Tibial nerve (tissue), 4 donors: ENCODE data around the gene RGS9.
"Not testable (repeated sequence)": the region's sequence is repeated elsewhere in the genome, so short reads cannot be mapped to it uniquely, and the experiment has no call there.

Source experiments
- EP300 ChIP-seq, 2 donors: sonication (generic); formaldehyde crosslinking; IDR thresholded peaks; one replicate each; pipeline ENCODE4 v1.6.1; 2017; ENCODE audit warnings: antibody characterized with exemption in 2 of 2, mild to moderate bottlenecking in 1 of 2
- POLR2A ChIP-seq, 2 donors: fragments of 450-650 bp; IDR thresholded peaks; one replicate each; pipeline ENCODE4 v1.6.1; 2017; ENCODE audit warnings: antibody characterized with exemption in 2 of 2, mild to moderate bottlenecking in 2 of 2, moderate library complexity in 2 of 2
- TF ChIP-seq, protein P1 (sequence below), 5 experiments: fragments of 200-600 bp in 3 of 5; fragments of 450-650 bp in 2 of 5; sonication (generic) in 3 of 5; IDR thresholded peaks; one replicate each; pipeline ENCODE4 v1.5.1; 2016 to 2019; ENCODE audit warnings: antibody characterized with exemption in 5 of 5, mild to moderate bottlenecking in 3 of 5, moderate library complexity in 2 of 5

DNA sequence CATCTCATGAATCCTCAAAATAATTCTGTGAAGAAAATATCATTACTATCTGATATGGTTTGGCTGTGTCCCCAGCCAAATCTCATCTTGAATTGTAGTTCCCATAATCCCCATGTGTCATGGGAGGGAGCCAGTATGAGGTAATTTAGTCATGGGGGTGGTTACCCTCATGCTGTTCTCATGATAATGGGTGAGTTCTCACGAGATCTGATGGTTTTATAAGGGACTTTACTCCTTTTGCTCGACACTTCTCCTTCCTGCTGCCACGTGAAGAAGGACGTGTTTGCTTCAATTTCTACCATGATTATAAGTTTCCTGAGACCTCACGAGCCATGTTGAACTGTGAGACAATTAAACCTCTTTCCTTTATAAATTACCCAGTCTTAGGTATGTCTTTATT lies 20.7 kb upstream of the RGS9 start:
- TF ChIP-seq, protein P1, sequence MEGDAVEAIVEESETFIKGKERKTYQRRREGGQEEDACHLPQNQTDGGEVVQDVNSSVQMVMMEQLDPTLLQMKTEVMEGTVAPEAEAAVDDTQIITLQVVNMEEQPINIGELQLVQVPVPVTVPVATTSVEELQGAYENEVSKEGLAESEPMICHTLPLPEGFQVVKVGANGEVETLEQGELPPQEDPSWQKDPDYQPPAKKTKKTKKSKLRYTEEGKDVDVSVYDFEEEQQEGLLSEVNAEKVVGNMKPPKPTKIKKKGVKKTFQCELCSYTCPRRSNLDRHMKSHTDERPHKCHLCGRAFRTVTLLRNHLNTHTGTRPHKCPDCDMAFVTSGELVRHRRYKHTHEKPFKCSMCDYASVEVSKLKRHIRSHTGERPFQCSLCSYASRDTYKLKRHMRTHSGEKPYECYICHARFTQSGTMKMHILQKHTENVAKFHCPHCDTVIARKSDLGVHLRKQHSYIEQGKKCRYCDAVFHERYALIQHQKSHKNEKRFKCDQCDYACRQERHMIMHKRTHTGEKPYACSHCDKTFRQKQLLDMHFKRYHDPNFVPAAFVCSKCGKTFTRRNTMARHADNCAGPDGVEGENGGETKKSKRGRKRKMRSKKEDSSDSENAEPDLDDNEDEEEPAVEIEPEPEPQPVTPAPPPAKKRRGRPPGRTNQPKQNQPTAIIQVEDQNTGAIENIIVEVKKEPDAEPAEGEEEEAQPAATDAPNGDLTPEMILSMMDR (IDR thresholded peaks at IDR 0.05), result not testable (repeated sequence)
- TF ChIP-seq POLR2A, EP300 (IDR thresholded peaks at IDR 0.05): not testable (repeated sequence)
